Myocyte (in vitro differentiated cells): ENCODE data around the gene ACTRT3. TPM values are rescaled to one million over a fixed set of nuclear protein-coding genes. Genes with fewer than 3 reads are reported as not detected.

Experiments used
- DNase-seq: peaks from one replicate; pipeline ENCODE4 v3.0.0-alpha.2; 2012; ENCODE audit warnings: low read depth
- polyA plus RNA-seq: library from polyadenylated mRNA; unstranded; fragments of >200 nt; gene quantifications from one replicate; pipeline ENCODE4 v1.2.1, GENCODE V29; 2012; ENCODE audit warnings: missing spikeins
- total RNA-seq: library from RNA; depleted of rRNA; stranded (reverse); fragments of >200 nt; gene quantifications from 2 replicates; pipeline ENCODE4 v1.2.3, GENCODE V29; 2014

ACTRT3 gene
- total RNA-seq, result 2.8 and 3.1 TPM in 2 replicates
- 1.8 TPM for polyA plus RNA-seq

- DNase-seq, result peak; percentile 75
Measured at GRCh38 chr3:169769287-169770181, at the start of gene ACTRT3. TSS of gene ACTRT3 (minus strand) at chr3:169769561. CDS start at chr3:169769520, 41 bp downstream.

- DNase-seq, result no peak
Measured at GRCh38 chr3:169818316-169818715, 49.0 kb upstream of the ACTRT3 start.

DNA sequence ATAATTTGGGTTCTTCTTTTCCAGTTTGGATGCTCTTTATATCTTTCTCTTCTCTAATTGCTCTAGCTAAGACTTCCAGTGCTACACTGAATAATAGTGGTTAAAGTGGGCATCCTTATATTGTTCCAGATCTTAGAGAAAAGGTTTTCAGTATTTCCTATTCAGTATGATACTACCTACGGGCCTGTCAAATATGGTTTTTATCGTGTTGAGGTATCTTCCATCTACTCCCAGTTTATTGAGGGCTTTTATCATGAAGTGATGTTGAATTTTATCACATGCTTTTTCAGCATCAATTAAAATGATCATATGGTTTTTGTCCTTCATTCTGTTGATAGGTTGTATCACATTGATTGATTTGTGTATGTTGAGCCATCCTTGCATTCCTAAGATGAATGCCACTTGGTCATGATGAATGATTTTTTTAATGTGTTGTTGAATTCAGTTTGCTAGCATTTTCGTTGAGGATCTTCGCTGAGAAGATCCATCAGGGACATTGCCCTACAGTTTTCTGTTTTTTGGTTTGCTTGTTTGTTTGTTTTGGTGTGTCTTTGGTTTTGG is 46.3 kb upstream of the ACTRT3 start:
- DNase-seq, result no peak

DNA sequence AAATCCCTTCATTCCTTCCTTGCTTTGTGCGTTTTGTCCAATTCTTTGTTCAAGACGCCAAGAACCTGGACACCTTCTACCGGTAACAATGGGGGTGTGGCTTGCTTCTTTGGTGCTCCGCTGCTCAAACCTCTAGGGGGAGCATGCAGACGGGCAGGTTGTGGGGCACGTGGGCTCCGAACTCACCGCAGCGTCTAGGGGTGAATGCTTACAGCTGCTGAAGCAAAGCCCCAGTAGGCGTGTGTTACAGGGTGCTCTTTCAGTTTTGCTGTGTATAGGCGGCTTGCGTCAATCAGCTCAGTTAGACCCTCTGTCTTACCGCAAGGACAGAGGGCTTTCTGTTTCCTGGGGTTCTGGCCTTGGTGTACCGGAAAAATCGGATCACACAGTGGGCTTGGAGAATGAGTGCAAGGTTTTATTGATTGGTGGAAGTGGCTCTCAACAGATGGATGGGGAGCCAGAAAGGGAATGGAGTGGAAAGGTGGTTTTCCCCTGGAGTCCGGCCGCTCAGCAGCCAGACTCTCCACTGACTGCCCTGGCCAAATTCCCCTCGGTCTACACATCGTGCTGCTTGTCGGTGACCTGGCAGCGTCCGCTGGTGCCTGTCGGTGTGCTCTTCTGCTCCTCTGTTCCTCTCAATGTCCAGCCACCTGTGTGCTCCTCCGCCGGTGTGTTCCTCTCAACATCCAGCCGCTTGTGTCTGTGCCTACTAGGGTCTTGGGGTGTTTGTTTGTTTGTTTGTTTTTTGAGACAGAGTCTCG is 44.6 kb upstream of the ACTRT3 start:
- DNase-seq, result no peak

DNA sequence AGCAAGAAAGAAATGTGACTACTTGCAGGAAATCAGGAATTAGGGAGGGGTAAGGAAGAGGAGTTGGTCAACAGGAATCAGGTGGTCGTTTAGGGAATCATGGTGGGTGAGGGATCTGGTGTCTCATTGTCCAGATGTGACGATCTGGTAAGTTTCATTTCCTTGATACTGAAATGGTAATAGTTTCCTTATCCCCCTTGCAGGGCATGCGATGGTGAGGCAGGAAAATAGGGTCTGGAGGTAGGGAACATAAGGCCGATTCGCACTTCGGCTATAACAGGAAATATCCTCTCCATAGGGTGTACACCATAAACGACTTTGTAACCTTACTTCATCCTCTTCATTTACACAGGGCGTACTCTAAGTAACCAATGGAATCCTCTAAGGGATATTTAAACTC is 43.9 kb upstream of the ACTRT3 start:
- DNase-seq, result no peak

DNA sequence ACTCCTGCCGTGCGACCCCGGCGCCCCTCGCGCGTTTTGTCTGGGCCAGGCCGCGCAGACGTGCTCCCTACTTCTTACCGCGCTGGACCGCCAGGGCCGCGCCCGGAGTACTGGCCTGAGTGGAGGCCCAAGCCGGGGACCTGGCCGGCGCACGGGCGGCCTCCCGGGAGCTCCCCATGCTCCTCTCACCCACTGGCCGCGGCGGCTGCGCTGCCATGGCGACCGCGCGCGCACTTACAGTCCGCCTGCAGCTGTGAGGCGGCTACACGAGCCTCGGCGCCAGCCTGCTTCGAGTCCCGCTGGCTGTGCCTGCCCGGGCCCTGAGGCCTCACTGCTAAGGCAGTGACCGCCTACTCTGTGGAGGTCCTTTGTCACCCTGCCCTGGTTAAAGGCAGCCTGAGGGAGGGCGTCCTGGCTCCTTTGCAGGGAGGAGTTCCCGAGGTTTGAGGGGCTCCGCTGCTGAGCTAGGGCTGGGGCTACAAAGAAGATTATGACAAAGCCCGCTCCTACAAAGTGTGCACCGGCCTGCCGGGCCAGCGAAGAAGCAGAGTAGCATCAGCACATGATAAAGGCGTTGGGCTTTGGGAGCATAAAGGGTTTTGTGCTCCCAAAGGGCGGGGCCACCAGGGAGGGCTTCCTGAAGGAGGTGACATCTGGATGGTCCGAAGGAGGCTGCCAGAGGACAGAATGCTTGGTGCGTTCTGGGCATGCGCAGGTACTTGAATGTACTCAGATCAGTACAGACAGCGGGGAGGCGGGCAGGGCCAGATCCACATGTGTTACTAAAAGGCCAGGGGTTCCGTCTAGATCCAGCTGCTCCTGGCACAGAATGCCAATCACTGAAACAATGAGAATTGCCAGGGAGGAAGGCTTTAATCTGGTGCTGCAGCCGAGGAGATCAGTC is 43.2 kb upstream of the ACTRT3 start, which contains the start of the genes LRRC34 and LRRIQ4:
Gene LRRC34, minus strand, starts transcription at position 573 of the 904 bp plus-strand sequence. Its CDS starts 356 bp downstream, at position 217.
Gene LRRIQ4, plus strand, starts transcription at position 539 of the 904 bp plus-strand sequence. CDS start 9,052 bp downstream, outside the sequence.
- peak; percentile 85 for DNase-seq

- DNase-seq, result peak; percentile 29
Measured at GRCh38 chr3:169811631-169812331, 42.4 kb upstream of the ACTRT3 start.

- DNase-seq, result no peak
Measured at GRCh38 chr3:169809230-169809795, 40.0 kb upstream of the ACTRT3 start.

DNA sequence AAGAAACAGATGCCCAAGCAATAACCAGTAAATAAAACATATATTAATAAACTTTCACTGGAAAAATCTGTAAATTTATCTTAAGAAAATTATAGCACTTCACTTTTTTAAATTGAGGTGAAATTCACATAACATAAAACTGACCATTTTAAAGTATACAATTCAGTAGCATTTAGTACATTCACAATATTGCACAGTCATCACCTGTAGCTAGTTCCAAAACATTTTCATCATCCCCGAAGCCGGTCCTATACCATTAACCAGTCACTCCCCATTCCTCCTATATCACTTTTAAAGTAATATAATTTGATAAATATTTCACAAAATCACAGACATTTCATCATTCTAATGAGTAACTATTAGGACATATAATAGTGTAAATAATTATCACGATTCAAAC is 35.3 kb upstream of the ACTRT3 start:
- DNase-seq, result no peak

GRCh38 chr3:169792359-169792758 is 23.0 kb upstream of the ACTRT3 start:
- DNase-seq, result no peak

DNA sequence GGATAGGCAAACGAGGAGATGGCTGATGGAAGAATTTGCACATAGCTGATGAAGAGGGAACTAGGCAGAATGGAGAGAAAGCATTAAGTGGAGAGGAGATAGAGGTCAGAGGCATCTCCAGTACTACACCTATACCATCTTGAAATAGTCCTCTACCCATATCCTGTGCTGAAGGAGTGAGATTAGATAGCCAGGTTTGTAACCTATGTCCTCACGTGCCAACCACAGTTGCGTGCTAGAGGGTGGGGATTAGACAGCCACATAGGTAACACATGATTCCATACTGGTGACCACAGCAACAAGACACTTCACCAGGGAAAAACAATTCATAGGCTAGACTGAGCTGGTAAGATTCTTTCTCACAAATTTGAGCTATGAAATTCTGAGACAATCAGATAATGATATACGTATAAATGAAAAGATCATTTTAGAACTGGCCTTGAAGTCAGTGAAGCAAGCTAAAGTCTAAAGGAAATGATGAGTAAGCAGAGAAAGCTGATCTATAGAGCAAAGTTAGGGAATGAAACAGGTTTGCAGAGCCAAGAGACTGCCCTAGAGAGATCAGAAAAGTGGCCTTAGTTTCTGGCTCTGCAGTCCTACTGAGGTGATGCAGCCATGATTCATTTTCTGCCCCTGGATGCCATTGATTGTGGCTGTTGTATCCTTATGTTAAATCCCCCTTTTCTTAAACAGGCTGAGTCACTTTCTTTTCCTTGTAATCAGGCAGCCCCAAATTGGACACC is 21.5 kb upstream of the ACTRT3 start:
- no peak for DNase-seq

DNA sequence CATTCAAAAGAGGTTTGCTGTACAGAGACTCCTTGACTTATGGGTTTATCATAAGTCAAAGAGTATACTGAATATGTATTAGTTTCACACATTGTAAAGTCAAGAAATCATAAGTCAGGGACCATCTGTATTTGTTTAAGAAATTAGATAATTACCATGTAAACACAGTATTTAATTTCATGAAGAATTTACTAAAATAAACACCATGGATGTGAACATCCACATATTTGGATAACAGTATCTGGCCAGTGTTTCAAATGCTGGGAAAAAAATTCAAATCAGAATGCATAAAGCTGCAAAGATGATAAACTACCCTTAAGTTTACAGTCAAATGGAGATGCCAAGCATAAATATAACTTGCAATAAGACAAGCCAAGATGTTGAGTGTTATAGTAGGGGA is 20.9 kb upstream of the ACTRT3 start:
- DNase-seq, result no peak

- peak; percentile 24 for DNase-seq
Measured at GRCh38 chr3:169787791-169788190, 18.4 kb upstream of the ACTRT3 start.

- DNase-seq, result no peak
Measured at GRCh38 chr3:169787120-169787519, 17.8 kb upstream of the ACTRT3 start.

DNA sequence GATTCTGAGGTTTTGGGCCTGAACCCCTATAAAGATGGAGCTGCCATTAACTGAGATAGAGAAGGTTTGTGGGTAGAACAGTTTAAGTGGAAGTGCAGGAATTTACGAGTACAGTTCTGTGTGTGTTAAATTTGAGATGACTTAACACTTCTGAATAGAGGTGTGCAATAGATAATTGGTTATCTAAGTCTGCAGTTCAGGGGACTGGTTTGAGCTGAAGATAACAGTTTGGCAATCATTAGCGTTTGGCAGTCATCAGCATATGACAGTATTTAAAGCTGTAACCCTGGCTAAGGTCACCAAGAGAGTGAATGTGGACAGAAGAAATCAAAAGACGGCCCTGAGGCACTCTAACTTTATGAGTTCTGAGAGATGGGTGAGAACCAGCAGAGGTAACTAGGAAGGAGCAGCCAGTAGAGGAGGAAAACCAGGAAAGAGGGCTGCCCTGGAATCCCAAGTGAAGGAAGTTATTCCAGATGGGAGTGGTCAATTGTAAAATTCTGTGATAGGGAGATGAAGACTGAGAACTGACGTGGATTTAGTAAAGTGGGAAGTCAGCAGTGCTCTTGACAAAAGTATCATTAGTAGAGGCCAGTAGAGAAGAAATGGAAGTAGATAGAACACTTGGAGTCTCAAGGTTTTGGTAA is 12.0 kb upstream of the ACTRT3 start:
- DNase-seq, result no peak

DNA sequence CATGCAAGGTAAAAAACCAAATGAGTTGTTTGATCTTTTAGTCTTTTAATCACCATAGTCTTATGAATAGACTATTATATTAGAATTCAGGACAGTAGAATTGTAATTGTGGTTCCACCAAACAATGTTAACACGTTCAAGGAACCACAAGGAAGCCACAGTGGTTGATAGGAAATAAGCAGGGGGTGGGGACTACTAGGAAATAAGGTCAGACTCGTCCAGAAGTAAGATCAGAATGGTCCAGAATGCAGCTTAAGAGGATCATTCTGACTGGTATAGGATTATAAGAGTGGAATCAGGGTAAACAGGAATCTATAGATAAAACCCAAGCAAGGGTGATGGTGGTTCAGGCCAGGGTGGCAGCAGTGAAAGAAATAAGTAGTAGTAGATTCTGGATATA is 11.4 kb upstream of the ACTRT3 start:
- no peak for DNase-seq

GRCh38 chr3:169777822-169778221 is 8.5 kb upstream of the ACTRT3 start:
- DNase-seq, result no peak

GRCh38 chr3:169774186-169774585 is 4.8 kb upstream of the ACTRT3 start:
- DNase-seq, result no peak
